HG03442 (cell line): ENCODE measurements around the gene FKBP1B.
"Not testable (repeated sequence)": the region's sequence is repeated elsewhere in the genome, so short reads cannot be mapped to it uniquely, and the experiment has no call there.

Source experiments
- ATAC-seq: cut with Tn5 transposase; IDR thresholded peaks from one replicate; pipeline ENCODE4 v1.9.1; 2021; ENCODE audit warnings: mild to moderate bottlenecking, moderate library complexity; ENCODE audit not compliant: unreplicated experiment

Gene FKBP1B

GRCh38 chr2:24022324-24022974 lies 27.1 kb upstream of the FKBP1B start:
- no peak for ATAC-seq

- ATAC-seq = no peak
Observed at GRCh38 chr2:24022975-24023575, 26.5 kb upstream of the FKBP1B start.

GRCh38 chr2:24024018-24024417 lies 25.5 kb upstream of the FKBP1B start:
- no peak for ATAC-seq

GRCh38 chr2:24024996-24025663 lies 24.4 kb upstream of the FKBP1B start:
- no peak for ATAC-seq

GRCh38 chr2:24026233-24026632 lies 23.3 kb upstream of the FKBP1B start:
- ATAC-seq = no peak

GRCh38 chr2:24038786-24039499 lies 10.6 kb upstream of the FKBP1B start:
- ATAC-seq = no peak

- no peak for ATAC-seq
Observed at GRCh38 chr2:24040511-24040910, 9.0 kb upstream of the FKBP1B start.

GRCh38 chr2:24043133-24043532 lies 6.4 kb upstream of the FKBP1B start:
- not testable (repeated sequence) for ATAC-seq

GRCh38 chr2:24045511-24046508 lies 3.7 kb upstream of the FKBP1B start:
- ATAC-seq = no peak

GRCh38 chr2:24046599-24046929 lies 3.0 kb upstream of the FKBP1B start:
- no peak for ATAC-seq

GRCh38 chr2:24046930-24047702 lies 2.4 kb upstream of the FKBP1B start, which contains the start of gene WDCP:
WDCP (minus strand) TSS chr2:24047391; CDS start chr2:24039494, 7,897 bp downstream.
- ATAC-seq = peak; percentile 99

GRCh38 chr2:24047703-24048033 lies 1.9 kb upstream of the FKBP1B start:
- ATAC-seq = no peak

GRCh38 chr2:24048769-24049484 lies 614 bp upstream of the FKBP1B start:
- ATAC-seq = no peak

GRCh38 chr2:24050041-24050979 lies 769 bp downstream of the FKBP1B start:
- no peak for ATAC-seq

- no peak for ATAC-seq
Observed at GRCh38 chr2:24051833-24052232, 2.3 kb downstream of the FKBP1B start.

GRCh38 chr2:24052951-24053350 lies 3.4 kb downstream of the FKBP1B start:
- no peak for ATAC-seq

- no peak for ATAC-seq
Observed at GRCh38 chr2:24054366-24055010, 4.9 kb downstream of the FKBP1B start.

GRCh38 chr2:24055750-24056149 lies 6.2 kb downstream of the FKBP1B start:
- ATAC-seq = no peak
